Measurements from ENCODE around the gene IL24. TPM values are rescaled to one million over a fixed set of nuclear protein-coding genes. Genes with fewer than 3 reads are reported as not detected.

IL24 gene
- polyA plus RNA-seq, 1 experiment, result 0.25 TPM

DNA sequence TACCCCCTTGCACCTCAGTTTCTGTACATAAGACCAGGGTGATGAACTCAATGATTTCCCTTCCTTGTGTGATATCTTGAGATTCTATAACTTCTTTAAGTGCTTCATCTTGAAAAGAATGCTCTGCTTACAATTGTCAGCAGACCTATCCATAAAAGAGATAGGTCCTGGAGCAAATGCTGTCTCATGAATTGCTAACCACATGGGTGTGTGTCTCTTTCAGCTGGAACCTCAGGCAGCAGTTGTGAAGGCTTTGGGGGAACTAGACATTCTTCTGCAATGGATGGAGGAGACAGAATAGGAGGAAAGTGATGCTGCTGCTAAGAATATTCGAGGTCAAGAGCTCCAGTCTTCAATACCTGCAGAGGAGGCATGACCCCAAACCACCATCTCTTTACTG, 29.0 kb upstream of the IL24 start:
- CTCF ChIA-PET, result interaction anchor here (0.6 to 1.3 kb wide), 3 partner anchors 40 to 205 kb away, joined by 3 to 4 read pairs (median 3); no protein-coding TSS in a partner anchor
- Histone ChIP-seq H3K4me3 (ENCODE audit: low read depth, low read length) (no peak overlapping the region), H3K27me3 (ENCODE audit: control insufficient read depth, insufficient read depth, low read length) (peaks cover 4% of the 10 kb centered on the region; the same call in 1 of the 2 replicates), H3K36me3 (ENCODE audit: control insufficient read depth, insufficient read depth, low read length) (no peaks in the 10 kb centered on the region)
- no peak for DNase-seq (ENCODE audit: low read depth)
- POLR2A ChIA-PET, result no interaction called here
- TF ChIP-seq, protein P1, sequence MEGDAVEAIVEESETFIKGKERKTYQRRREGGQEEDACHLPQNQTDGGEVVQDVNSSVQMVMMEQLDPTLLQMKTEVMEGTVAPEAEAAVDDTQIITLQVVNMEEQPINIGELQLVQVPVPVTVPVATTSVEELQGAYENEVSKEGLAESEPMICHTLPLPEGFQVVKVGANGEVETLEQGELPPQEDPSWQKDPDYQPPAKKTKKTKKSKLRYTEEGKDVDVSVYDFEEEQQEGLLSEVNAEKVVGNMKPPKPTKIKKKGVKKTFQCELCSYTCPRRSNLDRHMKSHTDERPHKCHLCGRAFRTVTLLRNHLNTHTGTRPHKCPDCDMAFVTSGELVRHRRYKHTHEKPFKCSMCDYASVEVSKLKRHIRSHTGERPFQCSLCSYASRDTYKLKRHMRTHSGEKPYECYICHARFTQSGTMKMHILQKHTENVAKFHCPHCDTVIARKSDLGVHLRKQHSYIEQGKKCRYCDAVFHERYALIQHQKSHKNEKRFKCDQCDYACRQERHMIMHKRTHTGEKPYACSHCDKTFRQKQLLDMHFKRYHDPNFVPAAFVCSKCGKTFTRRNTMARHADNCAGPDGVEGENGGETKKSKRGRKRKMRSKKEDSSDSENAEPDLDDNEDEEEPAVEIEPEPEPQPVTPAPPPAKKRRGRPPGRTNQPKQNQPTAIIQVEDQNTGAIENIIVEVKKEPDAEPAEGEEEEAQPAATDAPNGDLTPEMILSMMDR (IDR thresholded peaks at IDR 0.05; ENCODE audit: insufficient read depth, low read depth, low read length), result no peak

DNA sequence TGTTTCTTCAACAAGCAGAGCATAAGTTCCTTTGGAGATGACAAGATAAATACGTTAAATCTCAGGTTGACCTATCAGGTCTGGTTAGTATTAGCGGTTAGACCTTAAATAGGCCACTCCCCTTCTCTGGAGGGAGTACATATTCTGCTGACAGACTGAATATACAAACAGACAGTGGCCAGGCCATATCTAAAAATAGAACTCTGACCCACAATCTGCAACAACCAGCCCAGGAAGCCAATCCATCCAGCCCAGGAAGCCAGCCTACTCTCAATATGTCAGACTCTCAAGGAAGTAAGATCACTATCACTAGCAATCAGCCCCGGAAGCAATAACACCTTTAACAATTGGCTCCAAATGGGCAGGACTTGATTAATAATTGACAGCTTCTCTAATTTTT, 25.1 kb upstream of the IL24 start:
- Histone ChIP-seq H3K36me3 (ENCODE audit: control insufficient read depth, insufficient read depth, low read length) (no peaks in the 10 kb centered on the region), H3K4me3 (ENCODE audit: low read depth, low read length) (no peak overlapping the region), H3K27me3 (ENCODE audit: control insufficient read depth, insufficient read depth, low read length) (no peaks in the 10 kb centered on the region)
- TF ChIP-seq, protein P1 (IDR thresholded peaks at IDR 0.05; ENCODE audit: insufficient read depth, low read depth, low read length), result no peak
- ChIA-PET POLR2A (no interaction called here), CTCF (interaction anchor here (0.9 to 2.6 kb wide), 5 partner anchors 10 to 48 kb away, joined by 3 to 9 read pairs (median 4); no protein-coding TSS in a partner anchor)
- DNase-seq (ENCODE audit: low read depth), result no peak

DNA sequence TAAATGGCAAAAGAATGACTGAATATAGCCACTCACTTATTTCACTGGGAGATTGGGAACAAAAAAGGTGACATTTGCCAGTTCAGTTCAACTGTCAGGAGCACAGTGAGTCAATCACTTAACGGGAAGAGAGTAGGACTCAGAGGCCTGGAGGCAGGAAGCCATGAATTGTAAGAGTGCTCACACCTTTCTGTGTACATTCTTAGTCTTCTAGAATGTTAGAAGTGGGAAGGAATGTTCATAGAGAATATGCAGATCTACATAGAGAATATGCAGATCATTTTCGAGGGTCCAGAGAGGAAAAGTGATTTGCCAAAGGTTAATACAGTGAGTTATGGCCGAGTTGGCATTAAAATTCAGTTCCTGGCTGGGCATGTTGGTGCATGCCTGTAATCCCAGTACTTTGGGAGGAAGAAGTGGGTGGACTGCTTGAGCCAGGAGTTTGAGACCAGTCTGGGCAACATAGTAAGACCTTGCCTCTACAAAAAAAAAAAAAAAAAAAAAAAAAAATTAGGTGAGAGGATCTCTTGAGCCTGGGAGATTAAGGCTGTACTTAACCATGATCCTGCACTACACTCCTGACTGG, 23.5 kb upstream of the IL24 start:
- POLR2A ChIA-PET, result no interaction called here
- no peak overlapping the region for H3K4me3 ChIP-seq (ENCODE audit: low read depth, low read length)
- no peaks in the 10 kb centered on the region for H3K27me3 ChIP-seq (ENCODE audit: control insufficient read depth, insufficient read depth, low read length)
- H3K36me3 ChIP-seq (ENCODE audit: control insufficient read depth, insufficient read depth, low read length), result no peaks in the 10 kb centered on the region
- DNase-seq (ENCODE audit: low read depth), result no peak
- TF ChIP-seq, protein P1 (IDR thresholded peaks at IDR 0.05; ENCODE audit: insufficient read depth, low read depth, low read length), result no peak
- CTCF ChIA-PET, result interaction anchor here (0.6 to 2.6 kb wide), 5 partner anchors 9 to 255 kb away, joined by 3 to 9 read pairs (median 6); partner anchors contain the start of gene IL20

GRCh38 chr1:206875752-206876377, 21.4 kb upstream of the IL24 start:
- POLR2A ChIA-PET, result no interaction called here
- TF ChIP-seq, protein P1 (IDR thresholded peaks at IDR 0.05; ENCODE audit: insufficient read depth, low read depth, low read length), result no peak
- CTCF ChIA-PET, result interaction anchor here (2.9 kb wide), 1 partner anchor 11 kb away, joined by 11 read pairs; the partner anchor contains the start of gene IL20
- Histone ChIP-seq H3K27me3 (ENCODE audit: control insufficient read depth, insufficient read depth, low read length) (no peaks in the 10 kb centered on the region), H3K36me3 (ENCODE audit: control insufficient read depth, insufficient read depth, low read length) (no peaks in the 10 kb centered on the region), H3K4me3 (ENCODE audit: low read depth, low read length) (no peak overlapping the region)
- DNase-seq (ENCODE audit: low read depth), result no peak

DNA sequence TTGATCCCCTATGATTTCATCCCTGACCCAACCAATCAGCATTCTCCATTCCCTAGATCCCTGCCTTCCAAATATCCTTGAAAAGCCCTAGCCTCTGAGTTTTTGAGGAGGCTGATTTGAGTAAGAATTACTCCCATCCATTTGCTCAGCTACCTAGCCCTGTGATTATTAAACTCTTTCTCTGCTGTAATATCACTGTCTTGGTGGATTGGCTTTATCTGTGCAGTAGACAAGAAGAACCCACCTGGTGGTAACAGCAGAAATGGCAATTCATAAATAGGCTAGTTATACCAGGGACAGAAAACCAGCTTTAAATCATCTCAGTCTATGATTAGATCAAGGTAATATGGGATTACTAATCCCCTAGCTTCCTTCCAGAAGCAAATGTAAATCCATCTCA, 18.8 kb upstream of the IL24 start:
- DNase-seq (ENCODE audit: low read depth), result no peak
- Histone ChIP-seq H3K4me3 (ENCODE audit: low read depth, low read length) (no peak overlapping the region), H3K27me3 (ENCODE audit: control insufficient read depth, insufficient read depth, low read length) (no peaks in the 10 kb centered on the region), H3K36me3 (ENCODE audit: control insufficient read depth, insufficient read depth, low read length) (no peaks in the 10 kb centered on the region)
- TF ChIP-seq, protein P1 (IDR thresholded peaks at IDR 0.05; ENCODE audit: insufficient read depth, low read depth, low read length), result no peak; the same call in 1 of the 2 replicates
- ChIA-PET CTCF (interaction anchor here (1.1 to 2.9 kb wide), 3 partner anchors 8 to 34 kb away, joined by 3 to 11 read pairs (median 5); partner anchors contain the start of gene IL20), POLR2A (no interaction called here)

Measured in BJ (cell line).